Esophagus squamous epithelium (tissue), 4 donors: ENCODE data around the gene RGS6.

Experiments used
- CTCF ChIP-seq, 6 experiments: fragments of 450-650 bp in 4 of 6; fragments of 200-600 bp in 2 of 6; sonication (generic) in 2 of 6; IDR thresholded peaks; one replicate each; pipeline ENCODE4 v1.5.1; 2016 to 2019; ENCODE audit warnings: antibody characterized with exemption in 6 of 6, mild to moderate bottlenecking in 4 of 6, moderate library complexity in 4 of 6
- POLR2A ChIP-seq, 4 donors: fragments of 450-650 bp; IDR thresholded peaks; one replicate each; pipeline ENCODE4 v1.6.1; 2017; ENCODE audit warnings: antibody characterized with exemption in 4 of 4, mild to moderate bottlenecking in 4 of 4, moderate library complexity in 3 of 4

- TF ChIP-seq CTCF (IDR thresholded peaks at IDR 0.05), result no peak
- no peak for TF ChIP-seq POLR2A (IDR thresholded peaks at IDR 0.05)
Observed at GRCh38 chr14:71988476-71988875, 56.2 kb downstream of the RGS6 start.
